Measurements from ENCODE around the gene KLF5.
A peak's percentile ranks its signal among the peaks of the same experiment; 100 is the strongest.
"Not testable (repeated sequence)": the region's sequence is repeated elsewhere in the genome, so short reads cannot be mapped to it uniquely, and the experiment has no call there.

Gene KLF5

GRCh38 chr13:73088332-73088935 is 29.6 kb downstream of the KLF5 start:
- DNase-seq (ENCODE audit: low read depth) = no peak

DNA sequence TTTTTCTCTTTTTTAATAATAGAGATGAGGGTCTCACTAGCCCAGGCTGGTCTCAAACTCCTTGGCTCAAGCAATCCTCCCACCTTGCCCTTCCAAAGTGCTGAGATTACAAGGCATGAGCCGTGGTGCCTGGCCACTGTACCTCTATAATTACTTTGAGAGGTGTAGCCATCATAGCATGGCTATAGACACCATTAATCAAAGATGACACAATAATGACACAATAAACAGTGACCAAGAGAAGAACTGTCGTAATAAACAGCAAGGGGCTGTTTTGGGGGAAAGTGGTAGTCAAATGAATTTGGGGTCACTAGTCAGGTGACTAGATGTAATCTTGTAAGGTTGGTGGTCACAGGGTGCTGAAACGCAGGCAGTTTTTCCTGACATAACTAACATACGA is 30.4 kb downstream of the KLF5 start:
- DNase-seq (ENCODE audit: low read depth) = no peak

- peak; percentile 38 for DNase-seq (ENCODE audit: low read depth)
Measured at GRCh38 chr13:73090116-73090822, 31.5 kb downstream of the KLF5 start.

DNA sequence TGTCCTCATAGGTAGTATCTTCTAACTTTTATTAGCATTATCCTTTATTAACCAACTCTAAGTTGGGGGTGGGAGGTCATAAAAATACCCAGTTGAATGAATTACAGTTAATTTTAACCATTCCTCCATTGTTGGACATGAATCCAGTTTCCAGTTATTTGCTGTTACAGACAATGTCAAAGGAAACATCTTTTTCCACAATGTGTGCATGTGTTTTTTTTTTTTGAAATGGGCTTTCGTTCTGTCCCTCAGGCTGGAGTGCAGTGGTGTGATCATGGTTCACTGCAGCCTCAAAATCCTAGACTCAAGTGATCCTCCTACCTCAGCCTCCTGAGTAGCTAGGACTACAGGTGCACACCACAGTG is 32.0 kb downstream of the KLF5 start:
- no peak for DNase-seq (ENCODE audit: low read depth)

DNA sequence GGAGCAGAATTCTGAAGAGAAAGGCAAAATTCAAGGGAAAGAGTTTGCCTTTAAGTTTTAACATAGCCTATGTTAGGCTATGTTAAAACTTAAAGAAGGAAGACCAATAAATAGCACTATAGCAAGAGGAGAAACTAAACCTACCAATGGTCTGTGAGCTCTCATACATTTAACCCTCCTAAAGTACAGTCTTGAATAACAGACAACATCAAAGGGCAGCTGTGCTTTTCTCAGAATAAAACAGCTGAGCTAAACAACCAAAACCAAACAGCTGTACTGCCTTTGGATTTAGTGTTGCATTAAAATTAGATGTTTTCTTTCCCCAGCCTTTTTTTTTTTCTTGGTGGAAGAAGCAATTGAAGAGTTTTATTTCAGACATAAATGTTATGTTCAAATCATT is 34.0 kb downstream of the KLF5 start:
- DNase-seq (ENCODE audit: low read depth) = no peak

DNA sequence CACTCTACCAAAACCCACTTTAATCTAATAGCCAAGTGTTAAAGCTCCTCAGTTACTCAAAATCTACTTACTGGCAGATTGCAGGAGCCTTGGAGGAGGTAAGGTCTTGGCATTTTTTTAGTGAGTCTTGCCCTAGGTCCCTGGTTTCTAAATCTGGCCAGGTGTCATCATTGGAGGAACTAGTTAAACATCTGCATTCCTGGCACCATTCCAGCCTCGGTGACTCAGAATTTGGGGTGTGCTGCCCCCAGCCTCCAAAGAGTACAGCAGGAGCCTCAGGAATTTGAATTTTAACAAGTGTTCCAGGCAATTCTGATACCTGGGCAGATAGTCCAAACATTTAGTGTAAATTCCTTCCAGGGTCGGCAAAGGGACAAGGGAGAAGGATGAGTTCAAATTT is 37.4 kb downstream of the KLF5 start:
- DNase-seq (ENCODE audit: low read depth) = no peak

DNA sequence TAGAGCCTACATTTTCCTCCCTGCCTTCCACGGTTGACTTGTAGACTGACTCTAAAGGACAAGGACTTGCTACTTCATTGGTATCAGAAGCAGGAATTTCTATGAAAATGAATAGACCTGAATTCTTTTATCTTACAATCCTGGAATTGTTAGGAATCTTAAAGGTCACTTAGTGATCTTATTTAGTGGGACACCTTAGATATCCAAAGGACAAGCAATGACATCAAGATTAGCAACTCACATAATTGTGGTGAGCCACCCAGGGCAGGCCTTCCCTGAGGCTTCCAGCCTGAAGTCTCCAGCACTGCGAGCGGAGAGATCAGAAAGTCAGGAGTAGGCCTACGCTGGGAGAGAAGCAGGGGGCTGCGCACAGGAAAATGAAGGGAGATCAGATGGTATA is 37.8 kb downstream of the KLF5 start:
- no peak for DNase-seq (ENCODE audit: low read depth)

GRCh38 chr13:73100781-73101180 is 42.0 kb downstream of the KLF5 start:
- not testable (repeated sequence) for DNase-seq (ENCODE audit: low read depth)

- no peak for DNase-seq (ENCODE audit: low read depth)
Measured at GRCh38 chr13:73101351-73102007, 42.7 kb downstream of the KLF5 start.

DNA sequence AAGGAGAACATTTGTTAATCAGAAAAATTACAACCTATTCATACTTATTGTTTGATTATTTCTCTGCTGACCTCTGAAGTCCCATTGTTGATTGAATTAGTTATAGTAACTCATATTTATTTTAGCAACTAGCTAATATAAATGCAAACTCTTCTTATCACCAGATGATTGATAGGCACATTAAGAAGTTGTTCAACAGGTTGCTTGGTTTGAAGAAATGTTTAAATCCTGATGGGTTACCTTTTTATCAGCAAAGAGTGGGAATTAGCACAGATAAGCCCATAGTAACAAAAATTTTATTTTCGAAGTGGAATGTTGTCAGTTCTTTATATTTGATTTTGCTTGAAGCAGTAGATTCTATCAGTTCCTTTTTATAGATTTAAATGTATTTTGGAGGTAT is 44.4 kb downstream of the KLF5 start:
- DNase-seq (ENCODE audit: low read depth) = no peak

- no peak for DNase-seq (ENCODE audit: low read depth)
Measured at GRCh38 chr13:73106513-73107178, 47.8 kb downstream of the KLF5 start.

- DNase-seq (ENCODE audit: low read depth) = no peak
Measured at GRCh38 chr13:73107481-73107880, 48.7 kb downstream of the KLF5 start.

GRCh38 chr13:73107970-73108369 is 49.2 kb downstream of the KLF5 start:
- no peak for DNase-seq (ENCODE audit: low read depth)

DNA sequence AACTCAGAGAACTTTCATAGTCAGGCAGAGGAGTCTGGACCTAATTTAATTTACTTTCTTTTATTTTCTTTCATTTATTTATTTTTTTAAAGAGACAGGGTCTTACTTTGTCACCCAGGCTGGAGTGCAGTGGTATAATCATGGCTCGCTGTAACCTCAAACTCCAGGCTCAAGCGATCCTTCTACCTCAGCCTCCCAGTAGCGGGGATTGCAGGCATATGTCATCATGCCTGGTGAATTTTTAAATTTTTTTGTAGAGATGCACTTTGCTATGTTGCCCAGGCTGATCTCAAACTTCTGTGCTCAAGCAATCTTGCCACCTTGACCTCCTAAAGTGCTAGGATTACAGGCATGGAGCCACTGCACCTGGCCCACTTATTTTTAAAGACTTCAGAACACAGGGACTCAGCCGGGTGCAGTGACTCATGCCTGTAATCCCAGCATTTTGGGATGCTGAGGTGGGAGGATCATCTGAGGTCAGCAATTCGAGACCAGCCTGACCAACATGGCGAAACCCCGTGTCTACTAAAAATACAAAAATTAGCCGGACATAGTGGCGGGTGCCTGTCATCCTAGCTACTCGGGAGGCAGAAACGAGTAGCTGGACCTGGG is 50.6 kb downstream of the KLF5 start:
- no peak for DNase-seq (ENCODE audit: low read depth)

GRCh38 chr13:73109969-73110368 is 51.2 kb downstream of the KLF5 start:
- no peak for DNase-seq (ENCODE audit: low read depth)

GRCh38 chr13:73110814-73111213 is 52.0 kb downstream of the KLF5 start:
- DNase-seq (ENCODE audit: low read depth) = no peak

- no peak for DNase-seq (ENCODE audit: low read depth)
Measured at GRCh38 chr13:73111331-73111730, 52.5 kb downstream of the KLF5 start.

DNA sequence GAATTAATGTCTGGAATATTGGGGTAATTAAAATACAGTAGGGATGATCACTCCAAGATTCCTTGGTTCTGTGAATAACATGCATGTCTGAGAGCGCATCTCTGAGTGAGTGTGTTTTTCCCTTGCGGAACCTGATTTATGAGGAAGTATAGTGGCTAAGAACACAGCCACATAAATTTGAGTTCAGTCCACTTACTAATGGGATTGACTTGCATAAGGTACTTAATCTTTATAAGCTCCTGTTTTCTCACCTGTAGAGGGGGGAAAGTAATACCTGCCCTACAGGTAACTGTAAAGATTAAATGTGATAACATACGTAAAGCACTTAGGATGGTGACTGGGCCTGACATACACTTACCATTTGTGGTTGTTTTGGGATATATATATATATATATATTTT is 60.8 kb downstream of the KLF5 start:
- DNase-seq (ENCODE audit: low read depth) = no peak
